RCC 7860 (cell line): ENCODE measurements around the gene MALRD1.
A peak's percentile ranks its signal among the peaks of the same experiment; 100 is the strongest.

ENCODE experiments used
- DNase-seq: peaks from one replicate; pipeline ENCODE4 v3.0.0-alpha.2; 2015; ENCODE audit warnings: low spot score
- FAIRE-seq: peaks from 2 replicates; lab custom pipeline; 2012; peaks lifted over from hg19 to GRCh38; lab: Jason Lieb, UNC

MALRD1 gene

GRCh38 chr10:19048489-19048888 lies at the start of gene MALRD1:
Gene MALRD1 (plus strand): TSS chr10:19048801. CDS start chr10:19048939, 138 bp downstream.
- FAIRE-seq (no peak), DNase-seq (no peak)

GRCh38 chr10:19003341-19003740 lies 45.3 kb upstream of the MALRD1 start:
- FAIRE-seq (no peak), DNase-seq (no peak)

- FAIRE-seq (no peak), DNase-seq (no peak)
Observed at GRCh38 chr10:19012111-19012510, 36.5 kb upstream of the MALRD1 start.

- FAIRE-seq, result peak; percentile 27
- DNase-seq, result peak; percentile 65
Observed at GRCh38 chr10:19014034-19014433, 34.6 kb upstream of the MALRD1 start.

- no peak for DNase-seq
- FAIRE-seq, result no peak
Observed at GRCh38 chr10:19014498-19014897, 34.1 kb upstream of the MALRD1 start.

GRCh38 chr10:19017116-19017890 lies 31.3 kb upstream of the MALRD1 start:
- FAIRE-seq (no peak), DNase-seq (no peak)

- DNase-seq (no peak), FAIRE-seq (no peak)
Observed at GRCh38 chr10:19021162-19021561, 27.4 kb upstream of the MALRD1 start.

- no peak for DNase-seq
- FAIRE-seq, result no peak
Observed at GRCh38 chr10:19024611-19025010, 24.0 kb upstream of the MALRD1 start.

GRCh38 chr10:19031763-19032162 lies 16.8 kb upstream of the MALRD1 start:
- no peak for FAIRE-seq

GRCh38 chr10:19033741-19034140 lies 14.9 kb upstream of the MALRD1 start:
- DNase-seq, result no peak
- FAIRE-seq, result no peak

More at GRCh38 chr10:19031763-19032162, 16.8 kb upstream of the MALRD1 start:
- no peak for DNase-seq

GRCh38 chr10:19041171-19041570 lies 7.4 kb upstream of the MALRD1 start:
- no peak for FAIRE-seq
- no peak for DNase-seq

- FAIRE-seq, result peak; percentile 59
- DNase-seq, result no peak
Observed at GRCh38 chr10:19043431-19043830, 5.2 kb upstream of the MALRD1 start.

GRCh38 chr10:19046679-19047078 lies 1.9 kb upstream of the MALRD1 start:
- DNase-seq (no peak), FAIRE-seq (no peak)

- FAIRE-seq (no peak), DNase-seq (no peak)
Observed at GRCh38 chr10:19048891-19049290, 290 bp downstream of the MALRD1 start.

- DNase-seq (no peak), FAIRE-seq (no peak)
Observed at GRCh38 chr10:19049567-19049966, 966 bp downstream of the MALRD1 start.

- no peak for FAIRE-seq
- no peak for DNase-seq
Observed at GRCh38 chr10:19054289-19054835, 5.8 kb downstream of the MALRD1 start.

- DNase-seq (no peak), FAIRE-seq (no peak)
Observed at GRCh38 chr10:19058046-19058445, 9.4 kb downstream of the MALRD1 start.

- FAIRE-seq (no peak), DNase-seq (no peak)
Observed at GRCh38 chr10:19063986-19064385, 15.4 kb downstream of the MALRD1 start.

- no peak for FAIRE-seq
- no peak for DNase-seq
Observed at GRCh38 chr10:19071946-19072345, 23.3 kb downstream of the MALRD1 start.

- FAIRE-seq (no peak), DNase-seq (no peak)
Observed at GRCh38 chr10:19077276-19077675, 28.7 kb downstream of the MALRD1 start.

- no peak for FAIRE-seq
- DNase-seq, result no peak
Observed at GRCh38 chr10:19096501-19097073, 48.0 kb downstream of the MALRD1 start.

- no peak for FAIRE-seq
- no peak for DNase-seq
Observed at GRCh38 chr10:19097151-19097550, 48.5 kb downstream of the MALRD1 start.
